C4-2B (cell line): ENCODE measurements around the gene GON4L.
"Not testable (repeated sequence)": the region's sequence is repeated elsewhere in the genome, so short reads cannot be mapped to it uniquely, and the experiment has no call there.

Experiments
- H3K27ac ChIP-seq: fragments of 450-650 bp; 2 replicates; pipeline ENCODE4 v1.5.1; 2017
- ZFX ChIP-seq: fragments of 450-650 bp; IDR thresholded peaks from 2 replicates; pipeline ENCODE4 v1.6.1; 2017
- TF ChIP-seq, protein P1 (sequence below): fragments of 450-650 bp; conservative IDR thresholded peaks from 2 replicates; pipeline ENCODE4 v1.5.1; 2017; ENCODE audit warnings: mild to moderate bottlenecking

GON4L gene, protein sequence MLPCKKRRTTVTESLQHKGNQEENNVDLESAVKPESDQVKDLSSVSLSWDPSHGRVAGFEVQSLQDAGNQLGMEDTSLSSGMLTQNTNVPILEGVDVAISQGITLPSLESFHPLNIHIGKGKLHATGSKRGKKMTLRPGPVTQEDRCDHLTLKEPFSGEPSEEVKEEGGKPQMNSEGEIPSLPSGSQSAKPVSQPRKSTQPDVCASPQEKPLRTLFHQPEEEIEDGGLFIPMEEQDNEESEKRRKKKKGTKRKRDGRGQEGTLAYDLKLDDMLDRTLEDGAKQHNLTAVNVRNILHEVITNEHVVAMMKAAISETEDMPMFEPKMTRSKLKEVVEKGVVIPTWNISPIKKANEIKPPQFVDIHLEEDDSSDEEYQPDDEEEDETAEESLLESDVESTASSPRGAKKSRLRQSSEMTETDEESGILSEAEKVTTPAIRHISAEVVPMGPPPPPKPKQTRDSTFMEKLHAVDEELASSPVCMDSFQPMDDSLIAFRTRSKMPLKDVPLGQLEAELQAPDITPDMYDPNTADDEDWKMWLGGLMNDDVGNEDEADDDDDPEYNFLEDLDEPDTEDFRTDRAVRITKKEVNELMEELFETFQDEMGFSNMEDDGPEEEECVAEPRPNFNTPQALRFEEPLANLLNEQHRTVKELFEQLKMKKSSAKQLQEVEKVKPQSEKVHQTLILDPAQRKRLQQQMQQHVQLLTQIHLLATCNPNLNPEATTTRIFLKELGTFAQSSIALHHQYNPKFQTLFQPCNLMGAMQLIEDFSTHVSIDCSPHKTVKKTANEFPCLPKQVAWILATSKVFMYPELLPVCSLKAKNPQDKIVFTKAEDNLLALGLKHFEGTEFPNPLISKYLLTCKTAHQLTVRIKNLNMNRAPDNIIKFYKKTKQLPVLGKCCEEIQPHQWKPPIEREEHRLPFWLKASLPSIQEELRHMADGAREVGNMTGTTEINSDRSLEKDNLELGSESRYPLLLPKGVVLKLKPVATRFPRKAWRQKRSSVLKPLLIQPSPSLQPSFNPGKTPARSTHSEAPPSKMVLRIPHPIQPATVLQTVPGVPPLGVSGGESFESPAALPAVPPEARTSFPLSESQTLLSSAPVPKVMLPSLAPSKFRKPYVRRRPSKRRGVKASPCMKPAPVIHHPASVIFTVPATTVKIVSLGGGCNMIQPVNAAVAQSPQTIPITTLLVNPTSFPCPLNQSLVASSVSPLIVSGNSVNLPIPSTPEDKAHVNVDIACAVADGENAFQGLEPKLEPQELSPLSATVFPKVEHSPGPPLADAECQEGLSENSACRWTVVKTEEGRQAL (N-terminal part only)

DNA sequence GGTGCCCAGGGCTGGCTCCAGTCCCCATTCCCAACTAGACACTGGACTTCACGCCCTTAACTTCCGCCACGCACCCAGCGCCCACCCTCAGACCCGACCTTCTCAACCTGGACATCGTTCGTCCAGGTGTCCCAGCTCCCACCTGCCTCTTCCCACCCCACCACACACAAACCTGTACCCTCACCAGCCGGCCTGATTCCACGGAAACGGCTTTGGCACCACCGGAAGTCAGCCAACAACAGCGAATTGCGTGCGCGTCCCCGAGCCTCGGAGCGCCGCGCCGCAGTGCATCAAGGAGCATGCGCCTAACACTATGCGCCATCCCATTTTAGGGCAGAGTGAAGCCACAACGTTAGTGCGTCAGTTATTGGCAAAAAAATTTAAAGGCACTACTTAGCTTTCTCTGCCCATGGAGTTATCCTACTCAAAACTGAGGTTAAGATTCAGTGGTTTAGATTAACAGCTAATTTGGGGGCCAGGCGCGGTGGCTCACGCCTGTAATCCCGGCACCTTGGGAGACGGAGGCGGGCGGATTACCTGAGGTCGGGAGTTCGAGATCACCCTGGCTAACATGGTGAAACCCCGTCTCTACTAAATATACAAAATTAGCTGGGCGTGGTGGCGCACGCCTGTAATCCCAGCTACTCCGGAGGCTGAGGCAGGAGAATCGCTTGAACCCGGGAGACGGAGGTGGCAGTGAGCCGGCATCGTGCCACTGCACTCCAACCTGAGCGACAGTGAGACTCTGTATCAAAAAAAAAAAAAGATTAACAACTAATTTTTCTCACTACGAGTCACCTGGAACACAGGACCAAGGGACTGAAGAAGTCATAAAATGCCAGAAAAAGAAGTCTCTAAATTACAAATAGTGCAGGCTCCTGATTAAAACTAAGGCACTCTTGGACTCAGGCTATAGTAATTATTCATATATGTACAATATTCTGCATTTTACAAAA, at the start of gene GON4L:
TSS of gene GON4L (minus strand) at position 240 of the 956 bp plus-strand sequence. CDS start 3,434 bp downstream, outside the sequence.
- peak within 1 kb of the TSS; percentile 78 for H3K27ac ChIP-seq
- no peak for TF ChIP-seq ZFX
- TF ChIP-seq, protein P1, sequence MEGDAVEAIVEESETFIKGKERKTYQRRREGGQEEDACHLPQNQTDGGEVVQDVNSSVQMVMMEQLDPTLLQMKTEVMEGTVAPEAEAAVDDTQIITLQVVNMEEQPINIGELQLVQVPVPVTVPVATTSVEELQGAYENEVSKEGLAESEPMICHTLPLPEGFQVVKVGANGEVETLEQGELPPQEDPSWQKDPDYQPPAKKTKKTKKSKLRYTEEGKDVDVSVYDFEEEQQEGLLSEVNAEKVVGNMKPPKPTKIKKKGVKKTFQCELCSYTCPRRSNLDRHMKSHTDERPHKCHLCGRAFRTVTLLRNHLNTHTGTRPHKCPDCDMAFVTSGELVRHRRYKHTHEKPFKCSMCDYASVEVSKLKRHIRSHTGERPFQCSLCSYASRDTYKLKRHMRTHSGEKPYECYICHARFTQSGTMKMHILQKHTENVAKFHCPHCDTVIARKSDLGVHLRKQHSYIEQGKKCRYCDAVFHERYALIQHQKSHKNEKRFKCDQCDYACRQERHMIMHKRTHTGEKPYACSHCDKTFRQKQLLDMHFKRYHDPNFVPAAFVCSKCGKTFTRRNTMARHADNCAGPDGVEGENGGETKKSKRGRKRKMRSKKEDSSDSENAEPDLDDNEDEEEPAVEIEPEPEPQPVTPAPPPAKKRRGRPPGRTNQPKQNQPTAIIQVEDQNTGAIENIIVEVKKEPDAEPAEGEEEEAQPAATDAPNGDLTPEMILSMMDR, result no peak

DNA sequence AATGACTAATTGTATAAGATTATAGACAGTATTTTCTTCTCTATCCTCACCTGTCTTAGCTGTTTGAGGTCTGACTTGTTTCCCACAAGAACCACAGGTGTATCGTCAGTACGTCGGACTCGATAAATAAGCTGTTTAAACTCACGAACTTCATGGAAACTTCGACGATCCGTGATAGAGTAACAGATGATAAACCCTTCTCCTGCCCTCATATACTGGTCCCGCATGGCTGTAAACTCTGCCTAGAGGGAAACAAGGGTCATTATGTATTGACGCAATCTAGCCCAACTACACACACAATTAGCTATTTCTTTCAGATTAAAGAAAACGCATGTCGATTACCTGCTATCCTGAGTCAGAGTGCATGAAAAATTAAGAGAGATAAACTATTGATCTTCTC, 47.2 kb upstream of the GON4L start:
- no peak for TF ChIP-seq ZFX
- TF ChIP-seq, protein P1, result no peak
- H3K27ac ChIP-seq, result no peak overlapping the region

DNA sequence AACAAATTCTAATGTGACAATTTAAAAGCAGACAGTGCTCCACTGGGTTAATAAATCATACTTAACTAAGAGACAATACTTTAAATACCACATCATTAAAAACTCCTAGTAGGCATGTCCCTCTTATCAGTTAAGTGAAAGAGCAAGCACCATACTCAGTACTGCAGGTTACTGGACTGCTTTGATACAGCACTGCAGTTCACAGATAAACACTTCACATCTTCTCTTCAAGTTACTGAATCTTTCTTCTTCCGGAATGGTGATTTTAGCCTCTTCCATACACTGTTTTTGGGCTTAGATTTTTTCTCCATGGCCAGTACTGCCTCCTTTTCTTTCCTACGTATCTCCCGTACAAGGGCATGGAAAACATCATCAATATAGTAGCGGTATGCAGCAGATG, 43.1 kb upstream of the GON4L start:
- H3K27ac ChIP-seq, result no peak overlapping the region
- TF ChIP-seq, protein P1, result no peak
- TF ChIP-seq ZFX, result no peak

DNA sequence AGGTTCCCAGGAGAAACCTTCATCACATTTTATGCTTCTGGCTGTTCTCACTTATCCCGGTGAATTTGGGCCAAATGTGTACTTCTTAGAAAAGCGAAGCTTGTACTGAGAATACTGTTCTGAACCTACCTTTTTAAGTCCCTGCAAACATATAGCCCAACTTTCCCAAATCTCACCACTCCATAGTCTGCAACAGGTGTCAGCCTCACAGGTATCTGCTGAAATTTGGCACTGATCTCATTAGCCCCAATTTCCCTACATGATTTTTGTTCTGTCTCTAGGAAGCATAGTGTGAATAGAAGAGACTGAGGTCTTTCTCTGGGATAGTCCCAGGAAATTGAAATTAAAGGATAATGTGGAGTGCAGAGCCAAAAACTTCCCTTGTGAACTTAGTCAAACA, 42.7 kb upstream of the GON4L start:
- no peak overlapping the region for H3K27ac ChIP-seq
- no peak for TF ChIP-seq ZFX
- TF ChIP-seq, protein P1, result no peak

DNA sequence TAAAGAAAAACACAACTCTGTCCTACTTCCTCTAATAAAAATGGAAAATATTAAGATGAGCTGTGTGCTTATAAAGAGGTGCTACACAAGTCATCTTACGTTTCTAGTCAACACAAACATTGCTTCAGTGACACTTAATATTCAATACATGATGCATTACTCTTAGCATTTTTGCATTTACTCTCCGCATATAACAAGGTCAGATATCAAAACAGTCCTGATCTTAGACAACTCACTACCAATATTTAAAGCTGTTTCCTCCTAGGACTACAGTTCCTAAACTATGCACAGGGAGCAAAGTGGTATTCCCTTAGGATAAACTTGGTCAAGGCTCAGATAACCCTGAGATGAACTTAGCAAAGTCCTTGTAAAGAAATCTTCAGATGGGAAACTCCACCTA, 41.9 kb upstream of the GON4L start:
- H3K27ac ChIP-seq, result no peak overlapping the region
- no peak for TF ChIP-seq ZFX
- TF ChIP-seq, protein P1, result no peak

DNA sequence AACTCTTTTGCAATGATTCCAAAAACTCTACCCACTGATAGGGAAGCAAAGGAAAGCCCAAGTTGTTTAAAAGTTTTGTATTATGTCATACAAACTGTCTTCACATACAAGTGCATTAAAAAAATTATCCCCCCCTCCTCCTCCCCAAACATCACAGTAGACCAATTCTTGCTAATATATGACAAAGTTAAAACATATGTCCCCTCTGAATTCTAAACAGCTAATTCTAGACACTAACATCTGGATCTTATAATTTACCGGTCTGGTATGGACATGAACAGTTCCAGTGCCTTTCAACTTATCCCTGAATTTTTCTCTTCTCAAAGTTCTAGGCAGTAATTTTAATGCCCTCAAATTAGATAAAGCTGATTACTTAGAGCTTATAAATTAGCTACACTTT, 40.7 kb upstream of the GON4L start:
- TF ChIP-seq, protein P1, result no peak
- TF ChIP-seq ZFX, result no peak
- no peak overlapping the region for H3K27ac ChIP-seq

DNA sequence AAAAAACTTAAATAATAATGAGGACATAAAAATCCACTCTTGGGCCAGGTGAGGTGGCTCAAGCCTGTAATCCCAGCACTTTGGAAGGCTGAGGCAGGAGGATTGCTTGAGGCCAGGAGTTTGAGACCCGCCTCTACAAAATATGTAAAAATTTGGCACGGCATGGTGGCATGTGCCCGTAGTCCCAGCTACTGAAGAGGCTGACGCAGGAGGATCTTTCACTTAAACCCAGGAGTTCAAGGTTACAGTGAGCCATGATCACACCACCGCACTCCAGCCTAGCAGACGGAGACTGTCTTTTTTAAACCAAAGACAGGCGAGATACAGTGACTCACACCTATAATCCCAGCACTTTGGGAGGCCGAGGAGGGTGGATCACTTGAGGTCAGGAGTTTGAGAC, 39.5 kb upstream of the GON4L start:
- H3K27ac ChIP-seq, result not testable (repeated sequence)

DNA sequence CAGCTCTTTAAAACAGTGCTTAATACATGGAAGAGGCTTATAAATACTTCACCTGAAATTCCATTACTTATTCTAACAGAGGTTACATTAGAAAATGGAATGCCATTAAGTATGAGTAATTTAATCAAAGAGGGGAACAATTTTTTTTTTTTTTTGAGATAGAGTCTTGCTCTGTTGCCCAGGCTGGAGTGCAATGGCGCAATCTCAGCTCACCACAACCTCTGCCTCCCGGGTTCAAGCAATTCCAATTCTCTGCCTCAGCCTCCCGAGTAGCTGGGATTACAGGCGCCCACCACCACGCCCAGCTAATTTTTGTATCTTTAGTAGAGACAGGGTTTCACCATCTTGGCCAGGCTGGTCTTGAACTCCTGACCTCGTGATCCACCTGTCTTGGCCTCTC, 38.6 kb upstream of the GON4L start:
- H3K27ac ChIP-seq, result not testable (repeated sequence)
